Keratinocyte (primary cell): Measurements from ENCODE around the gene NUP214. TPM values are rescaled to one million over a fixed set of nuclear protein-coding genes. Genes with fewer than 3 reads are reported as not detected.

Source experiments
- DNase-seq: peaks from one replicate; pipeline ENCODE4 v3.0.0-alpha.2; 2011; ENCODE audit warnings: low read depth, missing footprints, low spot score
- FAIRE-seq: peaks from 2 replicates; lab custom pipeline; 2011; peaks lifted over from hg19 to GRCh38; lab: Jason Lieb, UNC
- H2AFZ ChIP-seq: 2 replicates; pipeline ENCODE4 v1.6.0; 2012; ENCODE audit warnings: low read length, control low read depth, inconsistent platforms; ENCODE audit not compliant: control insufficient read depth
- H3K27ac ChIP-seq: 2 replicates; pipeline ENCODE4 v1.5.1; 2011; ENCODE audit warnings: low read length; ENCODE audit not compliant: control insufficient read depth, insufficient read depth
- H3K27me3 ChIP-seq: 3 replicates; pipeline ENCODE4 v1.6.0; 2011; ENCODE audit warnings: low read length; ENCODE audit not compliant: control insufficient read depth, insufficient read depth; ENCODE audit errors: extremely low read depth
- H3K36me3 ChIP-seq, 2 experiments: 2 replicates in 1 of 2; 3 replicates in 1 of 2; pipeline ENCODE4 v1.5.1; 2011; ENCODE audit warnings: low read length in 2 of 2, mild to moderate bottlenecking in 1 of 2; ENCODE audit not compliant: control insufficient read depth in 2 of 2, insufficient read depth in 2 of 2; ENCODE audit errors: extremely low read depth in 1 of 2
- H3K4me1 ChIP-seq: 3 replicates; pipeline ENCODE4 v1.5.1; 2011; ENCODE audit warnings: low read length; ENCODE audit not compliant: control insufficient read depth, insufficient read depth; ENCODE audit errors: extremely low read depth
- H3K4me2 ChIP-seq: 3 replicates; pipeline ENCODE4 v1.6.0; 2011; ENCODE audit warnings: low read depth, low read length; ENCODE audit not compliant: control insufficient read depth, insufficient read depth; ENCODE audit errors: extremely low read depth
- H3K4me3 ChIP-seq, 3 experiments: fragments of 200-600 bp in 1 of 3; sonication (generic) in 1 of 3; 2 replicates in 2 of 3; 3 replicates in 1 of 3; pipeline ENCODE4 v1.5.1; 2011 to 2016; ENCODE audit warnings: low read length in 3 of 3, mild to moderate bottlenecking in 3 of 3, control low read depth in 2 of 3, inconsistent platforms in 1 of 3, low read depth in 1 of 3, mixed read lengths in 1 of 3, mixed run types in 1 of 3, moderate library complexity in 1 of 3; ENCODE audit not compliant: control insufficient read depth in 2 of 3, insufficient read depth in 2 of 3; ENCODE audit errors: extremely low read depth in 1 of 3
- H3K79me2 ChIP-seq: 2 replicates; pipeline ENCODE4 v1.6.0; 2012; ENCODE audit warnings: low read length; ENCODE audit not compliant: control insufficient read depth, insufficient read depth
- H3K9ac ChIP-seq: 3 replicates; pipeline ENCODE4 v1.6.0; 2011; ENCODE audit warnings: low read length; ENCODE audit not compliant: control insufficient read depth, insufficient read depth; ENCODE audit errors: extremely low read depth
- H3K9me1 ChIP-seq: 3 replicates; pipeline ENCODE4 v1.6.0; 2011; ENCODE audit warnings: low read length; ENCODE audit not compliant: control insufficient read depth, insufficient read depth; ENCODE audit errors: extremely low read depth
- H3K9me3 ChIP-seq: 2 replicates; pipeline ENCODE4 v1.5.1; 2012; ENCODE audit warnings: low read depth, low read length; ENCODE audit not compliant: control insufficient read depth
- H4K20me1 ChIP-seq: 3 replicates; pipeline ENCODE4 v1.6.0; 2011; ENCODE audit warnings: low read length; ENCODE audit not compliant: control insufficient read depth, insufficient read depth; ENCODE audit errors: extremely low read depth
- EZH2 ChIP-seq: IDR thresholded peaks from one replicate; pipeline ENCODE4 v1.6.1; 2012; ENCODE audit warnings: inconsistent platforms, mild to moderate bottlenecking, low read length, moderate library complexity
- dilution Hi-C: fragments of 300-500 bp; cut with MboI; formaldehyde crosslinking; loops from one replicate; pipeline ENCODE4 v1.7.0; 2020; ENCODE audit warnings: low sequenced_read_pairs; ENCODE audit not compliant: extremely low pct_ligation_motif_present
- polyA plus RNA-seq, 5 experiments: library from polyadenylated mRNA; depleted of rRNA in 3 of 5; stranded (reverse) in 3 of 5; stranded (forward) in 1 of 5; unstranded in 1 of 5; fragments of >200 nt; gene quantifications; 1 replicate in 1 of 5; 2 replicates in 3 of 5; 3 replicates in 1 of 5; pipeline versions ENCODE4 v1.2.1 to v1.2.3, GENCODE V29; 2011 to 2012; ENCODE audit warnings: missing spikeins in 2 of 5, low read depth in 1 of 5, low replicate concordance in 1 of 5
- TF ChIP-seq, protein P1 (sequence below), 3 experiments: IDR thresholded peaks in 1 of 3; conservative IDR thresholded peaks in 1 of 3; optimal IDR thresholded peaks in 1 of 3; 2 replicates in 2 of 3; 3 replicates in 1 of 3; pipeline versions ENCODE3 to v1.5.1; 2011; ENCODE audit warnings: low read length in 3 of 3, mild to moderate bottlenecking in 3 of 3, moderate library complexity in 2 of 3, control low read depth in 1 of 3, inconsistent platforms in 1 of 3; ENCODE audit not compliant: insufficient read depth in 2 of 3; ENCODE audit errors: extremely low read depth in 1 of 3

The NUP214 gene
- polyA plus RNA-seq, 1 donor (not counting 4 experiments of a cell fraction or from before 2014, with no cell fraction given), result 7.3 TPM

DNA sequence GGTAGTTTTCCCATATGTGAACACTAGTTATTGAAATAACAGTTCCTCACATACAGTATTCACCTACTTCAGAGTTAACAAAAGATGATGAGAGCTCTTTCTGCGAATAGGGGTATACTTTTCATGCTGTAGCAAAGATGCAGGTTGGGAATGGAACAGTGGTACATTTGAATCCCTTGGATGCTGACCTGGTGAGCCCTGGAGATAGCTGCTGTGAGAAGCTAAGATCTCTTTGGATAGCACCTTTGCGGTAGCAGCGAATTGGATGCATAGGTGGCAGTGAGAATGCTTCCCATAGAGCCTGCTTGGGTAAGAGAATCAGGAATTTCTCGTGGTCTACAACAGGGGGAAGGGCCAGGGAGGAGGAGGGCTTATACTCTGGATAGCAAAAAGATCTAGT lies 61.2 kb downstream of the NUP214 start:
- DNase-seq (no peak), FAIRE-seq (no peak)
- dilution Hi-C loops, result no loop called here
- no peaks in the 10 kb centered on the region for H3K27me3 ChIP-seq
- H3K4me3 ChIP-seq, result no peak overlapping the region
- H3K27ac ChIP-seq, result no peak overlapping the region
- H3K9me3 ChIP-seq, result no peaks in the 10 kb centered on the region
- H3K36me3 ChIP-seq, result peaks cover 3 to 6% of the 10 kb centered on the region in 2 experiments
- H3K4me1 ChIP-seq, result peaks cover 17% of the 10 kb centered on the region
- no peaks in the 10 kb centered on the region for H4K20me1 ChIP-seq
- no peak overlapping the region for H3K9ac ChIP-seq
- no peaks in the 10 kb centered on the region for H3K9me1 ChIP-seq
- TF ChIP-seq EZH2, result no peak
- H3K4me2 ChIP-seq, result no peak overlapping the region
- no peaks in the 10 kb centered on the region for H3K79me2 ChIP-seq
- H2AFZ ChIP-seq, result no peak overlapping the region

DNA sequence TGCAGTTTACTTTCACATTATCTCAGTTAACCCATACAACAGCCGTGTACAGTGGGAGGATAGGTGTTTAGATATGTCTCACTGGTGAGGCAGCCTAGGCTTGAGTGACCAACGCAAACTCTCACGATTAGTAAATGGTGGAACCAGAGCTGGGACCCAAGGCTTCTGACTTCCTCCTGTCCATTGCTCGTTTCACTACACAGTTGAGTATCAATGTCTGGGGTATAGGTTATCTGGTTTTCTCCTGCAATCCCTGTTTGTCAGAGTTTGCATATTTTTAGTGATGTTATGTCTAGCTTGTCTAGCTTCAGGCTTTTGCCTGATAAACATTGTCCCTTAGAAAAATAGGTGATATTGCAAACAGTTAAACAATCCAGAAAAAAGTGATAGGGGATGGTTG lies 62.6 kb downstream of the NUP214 start:
- Histone ChIP-seq H3K27me3 (no peaks in the 10 kb centered on the region), H3K9ac (no peak overlapping the region), H3K4me2 (no peak overlapping the region), H3K9me3 (no peaks in the 10 kb centered on the region), H3K27ac (no peak overlapping the region), H3K4me1 (peaks cover 17% of the 10 kb centered on the region), H3K4me3 (no peak overlapping the region), H4K20me1 (no peaks in the 10 kb centered on the region), H3K9me1 (no peaks in the 10 kb centered on the region), H3K79me2 (no peaks in the 10 kb centered on the region), H3K36me3 (peaks cover 6 to 12% of the 10 kb centered on the region in 2 experiments), H2AFZ (no peak overlapping the region)
- TF ChIP-seq EZH2, result no peak
- TF ChIP-seq, protein P1, sequence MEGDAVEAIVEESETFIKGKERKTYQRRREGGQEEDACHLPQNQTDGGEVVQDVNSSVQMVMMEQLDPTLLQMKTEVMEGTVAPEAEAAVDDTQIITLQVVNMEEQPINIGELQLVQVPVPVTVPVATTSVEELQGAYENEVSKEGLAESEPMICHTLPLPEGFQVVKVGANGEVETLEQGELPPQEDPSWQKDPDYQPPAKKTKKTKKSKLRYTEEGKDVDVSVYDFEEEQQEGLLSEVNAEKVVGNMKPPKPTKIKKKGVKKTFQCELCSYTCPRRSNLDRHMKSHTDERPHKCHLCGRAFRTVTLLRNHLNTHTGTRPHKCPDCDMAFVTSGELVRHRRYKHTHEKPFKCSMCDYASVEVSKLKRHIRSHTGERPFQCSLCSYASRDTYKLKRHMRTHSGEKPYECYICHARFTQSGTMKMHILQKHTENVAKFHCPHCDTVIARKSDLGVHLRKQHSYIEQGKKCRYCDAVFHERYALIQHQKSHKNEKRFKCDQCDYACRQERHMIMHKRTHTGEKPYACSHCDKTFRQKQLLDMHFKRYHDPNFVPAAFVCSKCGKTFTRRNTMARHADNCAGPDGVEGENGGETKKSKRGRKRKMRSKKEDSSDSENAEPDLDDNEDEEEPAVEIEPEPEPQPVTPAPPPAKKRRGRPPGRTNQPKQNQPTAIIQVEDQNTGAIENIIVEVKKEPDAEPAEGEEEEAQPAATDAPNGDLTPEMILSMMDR (optimal IDR thresholded peaks at IDR 0.05 in 1 of 3, IDR thresholded peaks at IDR 0.05 in 1 of 3, conservative IDR thresholded peaks at IDR 0.05 in 1 of 3; ENCODE audit: extremely low read depth in 1 of 3, insufficient read depth in 2 of 3, low read length in 3 of 3), result no peak
- dilution Hi-C loops, result no loop called here
- DNase-seq (no peak), FAIRE-seq (no peak)

DNA sequence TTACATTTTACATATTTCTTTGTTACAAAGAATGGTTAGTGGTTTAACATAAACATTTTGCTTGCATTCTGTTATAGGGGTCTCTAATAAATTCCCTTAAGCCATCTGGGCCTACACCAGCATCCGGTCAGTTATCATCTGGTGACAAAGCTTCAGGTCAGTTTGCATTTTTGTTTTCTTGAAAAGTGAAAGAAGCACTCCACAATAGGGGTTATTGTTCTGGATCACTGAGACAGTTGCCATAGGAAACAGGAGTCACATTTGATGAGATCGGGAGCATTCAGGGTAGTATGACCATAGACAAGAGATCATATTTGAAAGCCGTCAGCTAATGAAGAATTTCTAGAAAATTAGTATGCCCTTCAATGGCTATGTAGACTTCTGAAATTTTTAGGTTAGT lies 63.6 kb downstream of the NUP214 start:
- H3K4me1 ChIP-seq, result peaks cover 17% of the 10 kb centered on the region
- no peaks in the 10 kb centered on the region for H3K79me2 ChIP-seq
- H4K20me1 ChIP-seq, result no peaks in the 10 kb centered on the region
- dilution Hi-C loops, result no loop called here
- FAIRE-seq (no peak), DNase-seq (no peak)
- no peaks in the 10 kb centered on the region for H3K27me3 ChIP-seq
- peaks cover 6 to 12% of the 10 kb centered on the region in 2 experiments for H3K36me3 ChIP-seq
- H3K4me2 ChIP-seq, result no peak overlapping the region
- no peak overlapping the region for H2AFZ ChIP-seq
- no peaks in the 10 kb centered on the region for H3K9me1 ChIP-seq
- no peak for TF ChIP-seq EZH2
- no peak overlapping the region for H3K27ac ChIP-seq
- H3K9me3 ChIP-seq, result no peaks in the 10 kb centered on the region
- H3K9ac ChIP-seq, result no peak overlapping the region
- H3K4me3 ChIP-seq, result no peak overlapping the region
